ENCODE data around the gene GALNT16. TPM values are rescaled to one million over a fixed set of nuclear protein-coding genes. Genes with fewer than 3 reads are reported as not detected.

Gene GALNT16
- total and polyA plus RNA-seq, 7 donors, result 2.4 to 20.5 (median 5.3) TPM; not detected in 1

GRCh38 chr14:69241577-69241976 is 18.4 kb upstream of the GALNT16 start:
- H3K36me3 ChIP-seq, result peaks cover 16 to 53% (median 21%) of the 10 kb centered on the region in 4 donors
- no peak for DNase-seq
- no peak overlapping the region for H3K4me3 ChIP-seq
- peaks cover 0 to 8% (median 3%) of the 10 kb centered on the region in 4 donors for H3K4me1 ChIP-seq
- H3K27me3 ChIP-seq, result no peaks in the 10 kb centered on the region
- intact Hi-C loops (cut with DNase I), result loop anchor here (5.0 to 10.0 kb wide), 4 partner anchors 106 to 523 kb away; partner anchors contain the start of genes CCDC177, ERH, SLC39A9 and SRSF5
- TF ChIP-seq POLR2AphosphoS5 (IDR thresholded peaks at IDR 0.05) (no peak), CTCF (IDR thresholded peaks at IDR 0.05) (no peak), EP300 (IDR thresholded peaks at IDR 0.05) (no peak), POLR2A (IDR thresholded peaks at IDR 0.05) (no peak)
- no peak overlapping the region for H3K27ac ChIP-seq
- WGBS, 2 donors, result 52 to 73% methylated on average over 2 of the region's 2 CpGs
- no peaks in the 10 kb centered on the region for H3K9me3 ChIP-seq

- TF ChIP-seq POLR2AphosphoS5 (IDR thresholded peaks at IDR 0.05) (peak in 2 of 4 donors; percentile 6 to 35), POLR2A (IDR thresholded peaks at IDR 0.05) (no peak), CTCF (IDR thresholded peaks at IDR 0.05) (peak; percentile 69 to 84 (median 79)), EP300 (IDR thresholded peaks at IDR 0.05) (no peak)
- Histone ChIP-seq H3K27ac (peak overlapping the region in 3 of 4 donors; percentile 42 to 59 (median 50)), H3K4me3 (peak overlapping the region in 1 of 4 donors; percentile 1), H3K36me3 (peaks cover 7 to 43% (median 13%) of the 10 kb centered on the region in 4 donors), H3K27me3 (no peaks in the 10 kb centered on the region), H3K4me1 (peaks cover 2 to 15% (median 11%) of the 10 kb centered on the region in 4 donors), H3K9me3 (no peaks in the 10 kb centered on the region)
- peak; percentile 77 for DNase-seq
- intact Hi-C loops (cut with DNase I), result loop anchor here (1.0 to 10.0 kb wide), 5 partner anchors 105 to 522 kb away; partner anchors contain the start of genes CCDC177, ERH, SLC39A9 and SRSF5
- WGBS, 2 donors, result 55 to 67% methylated on average over 10 of the region's 10 CpGs
These were observed 17.4 kb upstream of the GALNT16 start for GRCh38 chr14:69242311-69243224.

GRCh38 chr14:69244946-69245345 is 15.0 kb upstream of the GALNT16 start:
- no peaks in the 10 kb centered on the region for H3K9me3 ChIP-seq
- no peak overlapping the region for H3K4me3 ChIP-seq
- peaks cover 2 to 23% (median 17%) of the 10 kb centered on the region in 4 donors for H3K4me1 ChIP-seq
- DNase-seq, result no peak
- intact Hi-C loops (cut with DNase I), result loop anchor here (5.0 to 10.0 kb wide), 4 partner anchors 102 to 520 kb away; partner anchors contain the start of genes CCDC177, ERH, SLC39A9 and SRSF5
- H3K27me3 ChIP-seq, result no peaks in the 10 kb centered on the region
- WGBS, 2 donors, result 95% methylated on average over 3 of the region's 3 CpGs
- no peak overlapping the region for H3K27ac ChIP-seq
- TF ChIP-seq POLR2A (IDR thresholded peaks at IDR 0.05), result no peak
- TF ChIP-seq CTCF (IDR thresholded peaks at IDR 0.05), result no peak
- TF ChIP-seq POLR2AphosphoS5 (IDR thresholded peaks at IDR 0.05), result no peak
- TF ChIP-seq EP300 (IDR thresholded peaks at IDR 0.05), result no peak
- H3K36me3 ChIP-seq, result peaks cover 0 to 19% (median 5%) of the 10 kb centered on the region in 4 donors

GRCh38 chr14:69246331-69246730 is 13.6 kb upstream of the GALNT16 start:
- no peak for DNase-seq
- no peak overlapping the region for H3K4me3 ChIP-seq
- no peak overlapping the region for H3K27ac ChIP-seq
- WGBS, 2 donors, result 93 to 96% methylated on average over 3 of the region's 3 CpGs
- no peaks in the 10 kb centered on the region for H3K9me3 ChIP-seq
- peaks cover 2 to 23% (median 17%) of the 10 kb centered on the region in 4 donors for H3K4me1 ChIP-seq
- TF ChIP-seq POLR2A (IDR thresholded peaks at IDR 0.05) (no peak), EP300 (IDR thresholded peaks at IDR 0.05) (no peak), CTCF (IDR thresholded peaks at IDR 0.05) (no peak), POLR2AphosphoS5 (IDR thresholded peaks at IDR 0.05) (no peak)
- intact Hi-C loops (cut with DNase I), result loop anchor here (10.0 kb wide), 1 partner anchor 518 kb away; the partner anchor contains the start of gene SRSF5
- H3K27me3 ChIP-seq, result no peaks in the 10 kb centered on the region
- H3K36me3 ChIP-seq, result peaks cover 0 to 6% (median 2%) of the 10 kb centered on the region in 4 donors
